HepG2 (cell line): Measurements from ENCODE around the gene LRRC74B.

Experiments used
- CTCF ChIP-seq: sonication (generic); formaldehyde crosslinking; IDR thresholded peaks from 2 replicates; pipeline ENCODE4 v1.5.0; 2020; ENCODE audit warnings: mild to moderate bottlenecking, missing genetic modification reagents, moderate library complexity
- PAX8 ChIP-seq: sonication (generic); formaldehyde crosslinking; IDR thresholded peaks from 2 replicates; pipeline ENCODE4 v1.8.0; 2022; ENCODE audit warnings: mild to moderate bottlenecking, missing genetic modification reagents, borderline replicate concordance
- REL ChIP-seq: sonication (generic); formaldehyde crosslinking; conservative IDR thresholded peaks from 2 replicates; pipeline ENCODE4 v1.8.0; 2022; ENCODE audit warnings: mild to moderate bottlenecking, missing genetic modification reagents, moderate library complexity

GRCh38 chr22:21047035-21047661 lies 1.4 kb downstream of the LRRC74B start:
- TF ChIP-seq PAX8 (CRISPR knock-in tag) (no peak), CTCF (CRISPR knock-in tag) (no peak), REL (CRISPR knock-in tag) (no peak)
